Activated T-helper 2 cell treated with anti-CD3 and anti-CD28 coated beads, Interferon-gamma antibody, Interleukin-2, Interleukin-4, amounts not matched to agents 10 μg/mL and 5 μg/mL and 100 μg/mL, durations not matched to agents 14 hours and 24 hours and 36 hours (primary cell): ENCODE results near the gene SPEM3. TPM values are rescaled to one million over a fixed set of nuclear protein-coding genes. Genes with fewer than 3 reads are reported as not detected.
"Not testable (repeated sequence)": the region's sequence is repeated elsewhere in the genome, so short reads cannot be mapped to it uniquely, and the experiment has no call there.

Source experiments
- DNase-seq: peaks from one replicate; pipeline ENCODE4 v3.0.0; 2021; ENCODE audit warnings: low spot score
- H3K27ac Mint-ChIP-seq: one replicate; pipeline ENCODE4 v1.8.0; 2021; ENCODE audit warnings: mixed read lengths
- H3K27me3 Mint-ChIP-seq: one replicate; pipeline ENCODE4 v1.8.0; 2021; ENCODE audit warnings: low read depth, mixed read lengths
- H3K36me3 Mint-ChIP-seq: one replicate; pipeline ENCODE4 v1.8.0; 2021; ENCODE audit warnings: low read depth, mixed read lengths
- H3K4me1 Mint-ChIP-seq: one replicate; pipeline ENCODE4 v1.8.0; 2021; ENCODE audit warnings: low read depth, mixed read lengths
- H3K4me3 Mint-ChIP-seq: one replicate; pipeline ENCODE4 v1.8.0; 2021; ENCODE audit warnings: low read depth, mild to moderate bottlenecking, moderate library complexity, mixed read lengths
- H3K9me3 Mint-ChIP-seq: one replicate; pipeline ENCODE4 v1.8.0; 2021; ENCODE audit warnings: mixed read lengths
- intact Hi-C: fragments of 100-400 bp; cut with micrococcal nuclease; formaldehyde crosslinking; loops from one replicate; pipeline ENCODE4 v1.15.1; 2023
- total RNA-seq: library from RNA; stranded (reverse); gene quantifications from 2 replicates; pipeline ENCODE4 v1.2.3, GENCODE V29; 2022

SPEM3 gene
- total RNA-seq, 1 donor from 2014 or later = not detected

DNA sequence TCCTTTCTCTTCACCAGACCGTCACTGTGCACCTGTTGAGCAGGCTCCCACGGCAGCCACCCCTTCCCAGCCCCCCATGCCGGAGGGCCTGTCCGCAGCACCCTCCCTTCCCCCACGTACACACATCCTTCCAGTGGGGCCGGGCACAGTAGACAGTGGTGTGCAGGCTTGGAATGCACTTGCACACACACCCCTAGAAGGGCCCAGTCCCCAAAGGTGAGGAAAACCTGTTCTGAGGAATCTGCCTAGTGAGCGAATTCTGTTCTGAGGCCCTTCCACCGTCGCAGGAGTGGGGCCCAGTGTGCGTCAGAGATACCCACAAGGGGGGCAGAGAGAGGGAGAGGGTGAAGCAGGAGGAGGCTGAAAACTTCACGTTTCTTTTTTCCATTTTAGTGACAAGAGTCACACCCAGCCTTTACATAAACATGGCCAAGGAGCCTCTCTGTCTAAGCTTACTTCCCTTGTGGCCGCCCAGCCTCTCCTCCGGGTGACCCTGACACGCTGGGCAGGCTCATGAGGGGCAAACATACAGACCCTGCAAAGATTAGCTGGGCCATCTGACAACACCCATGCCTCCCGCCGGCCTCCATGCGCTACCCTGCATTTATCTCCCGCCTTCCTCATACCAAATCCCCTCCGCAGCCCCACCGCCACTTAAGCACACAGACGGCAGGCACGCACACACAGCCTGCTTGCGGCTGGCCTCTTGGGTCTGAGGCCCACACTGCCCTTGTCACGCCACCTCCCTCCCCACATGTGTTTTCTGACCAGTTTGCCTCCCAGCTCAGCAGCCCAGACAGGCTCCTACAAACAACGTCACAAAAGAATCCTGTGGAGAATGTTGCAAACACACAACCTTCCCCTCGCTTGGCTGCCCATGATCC lies 49.0 kb downstream of the SPEM3 start:
- Mint-ChIP-seq H3K27me3 (no peaks in the 10 kb centered on the region), H3K4me1 (peaks cover 41% of the 10 kb centered on the region), H3K36me3 (peaks cover 4% of the 10 kb centered on the region), H3K9me3 (no peaks in the 10 kb centered on the region), H3K27ac (peak overlapping the region; percentile 64), H3K4me3 (peak overlapping the region; percentile 92)
- intact Hi-C loops = no loop called here
- DNase-seq = no peak

DNA sequence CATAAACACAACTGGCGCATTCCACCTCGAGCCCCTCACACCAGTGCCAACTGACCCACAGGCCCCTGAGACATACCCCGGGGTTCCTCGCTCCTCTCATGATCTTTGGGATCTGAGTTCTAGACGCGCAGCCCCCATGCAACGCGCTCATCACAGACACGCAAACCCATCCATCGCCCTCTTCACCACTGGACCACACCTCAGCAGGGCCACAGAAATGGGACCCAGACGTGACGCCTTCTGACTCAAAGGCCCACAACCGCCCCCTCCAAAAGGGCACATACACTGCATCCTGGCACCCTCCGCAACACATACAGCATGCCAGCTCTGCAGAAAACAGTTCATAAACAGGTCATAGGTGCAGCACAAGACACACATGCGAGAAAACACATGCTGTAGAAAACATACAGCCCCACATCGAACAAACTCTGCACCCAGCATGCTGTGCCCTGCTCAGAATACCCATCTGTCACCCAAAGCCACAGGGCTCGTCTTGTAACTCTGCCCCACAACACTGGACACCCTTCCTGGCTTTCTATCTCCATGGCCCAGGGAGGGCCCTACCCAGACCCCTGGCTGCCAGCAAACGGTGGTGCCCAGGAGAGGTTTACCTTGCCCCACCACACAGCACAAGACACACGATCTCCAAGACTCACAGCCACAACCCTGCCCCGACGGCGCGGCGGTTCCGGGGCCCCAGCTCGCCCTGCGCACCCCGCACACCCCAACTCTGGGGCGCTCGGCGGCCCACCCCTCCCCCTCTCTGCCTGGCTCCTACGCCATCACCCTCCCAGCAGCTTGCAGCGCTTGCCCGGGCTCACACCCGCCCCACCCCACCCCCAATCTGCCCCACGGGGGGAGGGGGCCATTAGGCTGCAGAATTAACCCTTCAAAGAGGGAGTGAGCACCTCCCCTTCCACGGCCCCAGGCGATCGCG lies 49.9 kb downstream of the SPEM3 start:
- H3K36me3 Mint-ChIP-seq = peaks cover 4% of the 10 kb centered on the region
- no peaks in the 10 kb centered on the region for H3K9me3 Mint-ChIP-seq
- H3K27me3 Mint-ChIP-seq = no peaks in the 10 kb centered on the region
- intact Hi-C loops = no loop called here
- H3K4me1 Mint-ChIP-seq = peaks cover 45% of the 10 kb centered on the region
- peak overlapping the region; percentile 92 for H3K4me3 Mint-ChIP-seq
- peak; percentile 44 for DNase-seq
- peak overlapping the region; percentile 56 for H3K27ac Mint-ChIP-seq

DNA sequence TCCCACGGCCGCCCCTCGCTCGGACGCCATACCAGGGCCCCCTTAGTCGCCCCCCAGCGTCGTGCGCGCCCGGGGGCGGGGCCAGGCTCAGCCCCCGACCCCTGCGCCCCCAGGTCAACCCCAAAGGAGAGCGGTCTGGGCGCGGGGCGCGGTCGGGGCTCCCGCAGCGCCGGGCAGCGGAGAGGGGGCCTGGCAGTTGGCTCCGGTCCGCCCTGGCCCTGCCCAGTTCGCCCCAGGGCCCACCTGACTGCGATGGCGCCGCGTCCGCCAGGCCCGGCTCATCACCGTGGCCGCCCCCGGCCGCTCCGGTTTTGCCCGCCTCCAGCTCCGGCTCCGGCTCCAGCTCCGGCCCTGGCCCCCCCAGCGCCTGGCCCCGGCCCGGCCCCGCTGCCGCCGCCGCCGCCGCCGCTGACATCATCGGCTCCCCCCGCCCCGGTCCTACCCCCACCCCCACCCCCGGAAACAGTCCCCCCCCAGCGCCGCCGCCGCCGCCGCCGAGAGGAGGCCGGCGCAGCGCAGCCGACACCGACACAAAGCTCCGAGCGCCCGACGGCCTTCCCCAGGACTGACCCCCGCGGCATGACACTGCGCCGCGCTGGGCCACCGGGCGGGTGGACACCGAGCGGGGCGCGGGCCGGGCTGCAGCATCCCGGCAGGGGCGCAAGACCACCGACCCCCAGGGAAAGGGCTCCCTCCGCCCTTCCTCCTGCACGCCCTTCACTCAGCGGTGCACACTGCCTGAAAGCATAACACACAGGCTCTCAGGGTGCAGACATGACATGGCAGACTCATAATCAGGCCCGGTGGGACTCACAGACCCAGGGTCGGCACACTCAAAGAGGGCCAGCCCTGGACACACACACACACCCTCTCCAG lies 50.8 kb downstream of the SPEM3 start, which contains the start of gene ZBTB4:
Gene ZBTB4 (minus strand): TSS at position 419 of the 876 bp plus-strand sequence. CDS start 12,830 bp downstream, outside the sequence.
- peak within 1 kb of the TSS; percentile 76 for H3K27ac Mint-ChIP-seq
- no peaks in the 10 kb centered on the region for H3K9me3 Mint-ChIP-seq
- no peaks in the 10 kb centered on the region for H3K27me3 Mint-ChIP-seq
- peaks cover 47% of the 10 kb centered on the region for H3K4me1 Mint-ChIP-seq
- peaks cover 4% of the 10 kb centered on the region for H3K36me3 Mint-ChIP-seq
- peak within 1 kb of the TSS; percentile 92 for H3K4me3 Mint-ChIP-seq
- peak; percentile 55 for DNase-seq
- intact Hi-C loops = loop anchor here (10.0 kb wide), 2 partner anchors 205 to 355 kb away; partner anchors contain the start of genes KDM6B, TP53 and WRAP53

DNA sequence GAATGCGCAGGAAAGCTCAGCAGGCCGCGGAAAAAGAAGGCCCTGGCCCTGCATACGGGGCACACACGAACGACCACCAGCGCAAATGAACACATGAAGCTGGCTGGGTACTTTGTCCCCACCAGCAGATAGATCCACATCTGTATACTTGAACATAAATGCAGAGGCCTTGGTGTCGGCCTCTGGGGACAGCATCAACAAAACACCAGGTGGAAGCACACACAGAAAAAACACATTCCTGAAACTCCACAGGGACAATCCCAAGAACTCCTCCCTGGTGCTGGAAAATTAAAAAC lies 51.4 kb downstream of the SPEM3 start:
- H3K4me1 Mint-ChIP-seq = peaks cover 49% of the 10 kb centered on the region
- peak overlapping the region; percentile 76 for H3K27ac Mint-ChIP-seq
- no peak for DNase-seq
- no peaks in the 10 kb centered on the region for H3K9me3 Mint-ChIP-seq
- no peaks in the 10 kb centered on the region for H3K27me3 Mint-ChIP-seq
- intact Hi-C loops = loop anchor here (10.0 kb wide), 2 partner anchors 205 to 355 kb away; partner anchors contain the start of genes KDM6B, TP53 and WRAP53
- H3K4me3 Mint-ChIP-seq = peak overlapping the region; percentile 85
- H3K36me3 Mint-ChIP-seq = peaks cover 9% of the 10 kb centered on the region

DNA sequence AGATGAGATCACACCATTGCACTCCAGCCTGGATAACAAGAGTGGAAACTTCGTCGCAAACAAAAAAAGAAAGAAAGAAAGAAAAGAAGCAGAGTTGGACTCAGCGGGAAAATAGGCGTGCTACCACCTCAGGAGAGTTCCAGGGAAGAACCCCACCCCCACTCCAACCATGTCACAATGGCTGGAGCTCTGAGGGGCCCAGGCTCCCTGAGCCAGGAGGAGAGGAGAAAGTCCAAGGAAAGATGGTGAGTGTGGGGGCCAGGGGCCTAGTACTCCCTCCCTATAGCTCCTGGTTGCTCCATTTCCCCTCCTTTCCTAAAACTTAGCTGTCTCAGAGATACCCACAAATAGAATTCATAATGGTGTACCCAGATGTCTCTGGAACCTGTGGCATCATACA lies 52.6 kb downstream of the SPEM3 start, which contains the start of gene SLC35G6:
Gene SLC35G6 (plus strand): TSS at position 172 of the 400 bp plus-strand sequence. CDS start 71 bp downstream, at position 243.
- intact Hi-C loops = loop anchor here (10.0 kb wide), 2 partner anchors 204 to 354 kb away; partner anchors contain the start of genes KDM6B, TP53 and WRAP53
- Mint-ChIP-seq H3K36me3 (peaks cover 18% of the 10 kb centered on the region), H3K4me3 (peak within 1 kb of the TSS; percentile 85), H3K27ac (peak within 1 kb of the TSS; percentile 48), H3K4me1 (peaks cover 53% of the 10 kb centered on the region)
- not testable (repeated sequence) for DNase-seq, H3K9me3 Mint-ChIP-seq, H3K27me3 Mint-ChIP-seq

DNA sequence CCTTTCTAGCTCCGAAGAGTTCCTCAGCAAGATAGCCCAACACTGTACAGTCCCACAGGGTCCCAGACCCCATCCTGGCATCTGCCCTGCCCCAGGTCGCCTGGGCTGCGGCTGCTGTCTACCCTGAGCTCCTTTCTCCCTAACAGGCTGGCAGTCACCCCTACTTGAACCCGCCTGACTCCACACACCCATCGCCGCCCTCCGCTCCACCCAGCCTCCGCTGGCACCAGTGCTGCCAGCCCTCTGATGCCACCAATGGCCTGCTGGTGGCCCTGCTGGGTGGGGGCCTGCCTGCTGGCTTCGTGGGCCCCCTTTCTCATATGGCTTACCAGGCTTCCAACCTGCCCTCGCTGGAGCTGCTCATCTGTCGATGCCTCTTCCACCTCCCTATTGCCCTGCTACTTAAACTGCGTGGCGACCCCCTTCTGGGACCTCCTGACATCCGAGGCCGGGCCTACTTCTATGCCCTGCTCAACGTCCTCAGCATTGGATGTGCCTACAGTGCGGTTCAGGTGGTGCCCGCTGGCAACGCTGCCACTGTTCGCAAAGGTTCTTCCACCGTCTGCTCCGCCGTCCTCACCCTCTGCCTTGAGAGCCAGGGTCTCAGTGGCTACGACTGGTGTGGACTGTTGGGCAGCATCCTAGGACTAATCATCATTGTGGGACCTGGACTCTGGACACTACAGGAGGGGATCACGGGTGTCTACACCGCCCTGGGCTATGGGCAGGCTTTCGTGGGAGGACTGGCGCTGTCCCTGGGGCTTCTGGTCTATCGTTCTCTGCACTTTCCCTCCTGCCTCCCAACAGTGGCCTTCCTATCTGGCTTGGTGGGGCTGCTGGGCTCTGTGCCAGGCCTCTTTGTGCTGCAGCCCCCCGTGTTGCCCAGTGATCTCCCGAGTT lies 53.4 kb downstream of the SPEM3 start:
- H3K27ac Mint-ChIP-seq = peak overlapping the region; percentile 99
- peak overlapping the region; percentile 98 for H3K4me3 Mint-ChIP-seq
- peaks cover 23% of the 10 kb centered on the region for H3K36me3 Mint-ChIP-seq
- not testable (repeated sequence) for DNase-seq, H3K27me3 Mint-ChIP-seq, H3K9me3 Mint-ChIP-seq
- peaks cover 48% of the 10 kb centered on the region for H3K4me1 Mint-ChIP-seq
- intact Hi-C loops = loop anchor here (10.0 kb wide), 2 partner anchors 203 to 353 kb away; partner anchors contain the start of genes KDM6B, TP53 and WRAP53

Other genes starting within 250 kb of the SPEM3 start
- gene ASGR1, start 249.5 kb upstream of the SPEM3 start, total RNA-seq = 1.7 and 1.8 TPM in 2 replicates
- 10.5 and 10.6 TPM in 2 replicates for gene DLG4, start 209.0 kb upstream of the SPEM3 start, total RNA-seq
- 492 and 503 TPM in 2 replicates for gene ACADVL, start 208.9 kb upstream of the SPEM3 start, total RNA-seq
- gene DVL2, start 194.3 kb upstream of the SPEM3 start, total RNA-seq = 69.7 and 73.1 TPM in 2 replicates
- gene PHF23, start 189.4 kb upstream of the SPEM3 start, total RNA-seq = 43.4 and 47.8 TPM in 2 replicates
- gene GABARAP, start 186.4 kb upstream of the SPEM3 start, total RNA-seq = 145 and 147 TPM in 2 replicates
- 170 and 181 TPM in 2 replicates for gene CTDNEP1, start 177.1 kb upstream of the SPEM3 start, total RNA-seq
- 64.8 and 65.3 TPM in 2 replicates for gene ELP5, start 176.6 kb upstream of the SPEM3 start, total RNA-seq
- 0.21 and 0.41 TPM in 2 replicates for gene CLDN7, start 166.4 kb upstream of the SPEM3 start, total RNA-seq
- 0.14 and 0.25 TPM in 2 replicates for gene SLC2A4, start 147.1 kb upstream of the SPEM3 start, total RNA-seq
- 0.43 and 0.51 TPM in 2 replicates for gene YBX2, start 134.2 kb upstream of the SPEM3 start, total RNA-seq
- gene EIF5A, start 121.2 kb upstream of the SPEM3 start, total RNA-seq = 1,189 and 1,199 TPM in 2 replicates
- 57.6 and 64.9 TPM in 2 replicates for gene GPS2, start 113.5 kb upstream of the SPEM3 start, total RNA-seq
- gene NEURL4, start 99.5 kb upstream of the SPEM3 start, total RNA-seq = 45.7 and 47.7 TPM in 2 replicates
- gene ACAP1, start 92.3 kb upstream of the SPEM3 start, total RNA-seq = 361 and 382 TPM in 2 replicates
- 8.0 and 8.5 TPM in 2 replicates for gene KCTD11, start 76.7 kb upstream of the SPEM3 start, total RNA-seq
- 0.25 TPM in 1 of 2 replicates, not detected in the other for gene TMEM95, start 73.7 kb upstream of the SPEM3 start, total RNA-seq
- gene TNK1, start 47.8 kb upstream of the SPEM3 start, total RNA-seq = 4.0 and 5.2 TPM in 2 replicates
- 75.4 and 76.2 TPM in 2 replicates for gene PLSCR3, start 34.3 kb upstream of the SPEM3 start, total RNA-seq
- 67.3 and 67.7 TPM in 2 replicates for gene TMEM256, start 24.8 kb upstream of the SPEM3 start, total RNA-seq
- gene NLGN2, start 21.0 kb upstream of the SPEM3 start, total RNA-seq = 3.9 and 4.2 TPM in 2 replicates
- not detected in 2 replicates for gene SPEM1, start 8.5 kb upstream of the SPEM3 start, total RNA-seq
- not detected in 2 replicates for gene SPEM2, start 3.2 kb upstream of the SPEM3 start, total RNA-seq
- 13.4 and 14.8 TPM in 2 replicates for gene TMEM102, start 6.6 kb downstream of the SPEM3 start, total RNA-seq
- gene FGF11, start 10.7 kb downstream of the SPEM3 start, total RNA-seq = 4.8 and 6.1 TPM in 2 replicates
- gene CHRNB1, start 16.2 kb downstream of the SPEM3 start, total RNA-seq = 6.6 and 6.9 TPM in 2 replicates
- 20.2 and 20.3 TPM in 2 replicates for gene ZBTB4, start 50.8 kb downstream of the SPEM3 start, total RNA-seq
- not detected in 2 replicates for gene SLC35G6, start 52.6 kb downstream of the SPEM3 start, total RNA-seq
- gene POLR2A, start 55.5 kb downstream of the SPEM3 start, total RNA-seq = 247 and 261 TPM in 2 replicates
- 31.8 and 36.0 TPM in 2 replicates for gene TNFSF12, start 120.2 kb downstream of the SPEM3 start, total RNA-seq
- 2.9 and 3.5 TPM in 2 replicates for gene TNFSF13, start 129.9 kb downstream of the SPEM3 start, total RNA-seq
- gene SENP3, start 133.1 kb downstream of the SPEM3 start, total RNA-seq = 64.9 and 69.6 TPM in 2 replicates
- gene CD68, start 150.8 kb downstream of the SPEM3 start, total RNA-seq = 9.6 and 10.1 TPM in 2 replicates
- 98.6 and 106 TPM in 2 replicates for gene MPDU1, start 155.0 kb downstream of the SPEM3 start, total RNA-seq
- gene SOX15, start 161.2 kb downstream of the SPEM3 start, total RNA-seq = 0.21 and 0.60 TPM in 2 replicates
- 59.0 and 63.1 TPM in 2 replicates for gene FXR2, start 186.0 kb downstream of the SPEM3 start, total RNA-seq
- 25.4 and 27.9 TPM in 2 replicates for gene SAT2, start 199.0 kb downstream of the SPEM3 start, total RNA-seq
- gene SHBG, start 201.3 kb downstream of the SPEM3 start, total RNA-seq = 0.46 TPM in 1 of 2 replicates, not detected in the other
- gene ATP1B2, start 222.1 kb downstream of the SPEM3 start, total RNA-seq = 0.32 and 0.37 TPM in 2 replicates